HepG2 (cell line): ENCODE measurements around the gene CGNL1. TPM values are rescaled to one million over a fixed set of nuclear protein-coding genes. Genes with fewer than 3 reads are reported as not detected.

Experiments
- ATAC-seq: fragments of 200-7000 bp; cut with Tn5 transposase; 3 replicates; pipeline ENCODE4 v1.9.1; 2020; ENCODE audit warnings: mild to moderate bottlenecking, moderate library complexity
- BruUV-seq: library from RNA; stranded (reverse); fragments of 400-500 nt; replicated peaks from 2 replicates; lab custom pipeline; 2021; lab: Mats Ljungman, UMichigan
- CTCF ChIA-PET: fragments of 300-600 bp; formaldehyde crosslinking; extraction: SDS; loops from one replicate; lab custom pipeline; 2021; ENCODE audit warnings: low total read pairs, inconsistent platforms, low intra/inter-chr PET ratio; lab: Yijun Ruan, JAX
- POLR2A ChIA-PET: fragments of 350-600 bp; sonication (Branson Sonifier 250); formaldehyde crosslinking; loops from one replicate; lab custom pipeline; 2020; ENCODE audit warnings: antibody characterized with exemption, inconsistent platforms; lab: Yijun Ruan, JAX
- DNase-seq: peaks from one replicate; pipeline ENCODE4 v3.0.0-alpha.2; 2015; ENCODE audit warnings: low spot score
- FAIRE-seq: peaks from 3 replicates; lab custom pipeline; 2011; peaks lifted over from hg19 to GRCh38; lab: Jason Lieb, UNC
- H2AFZ ChIP-seq: one replicate; pipeline ENCODE4 v1.6.1; 2011; ENCODE audit warnings: low read length, inconsistent platforms
- H3K27ac ChIP-seq: fragments of 300-600 bp; 3 replicates; pipeline ENCODE4 v1.8.0; 2011; ENCODE audit warnings: mixed run types, mild to moderate bottlenecking, mixed read lengths, low read length, inconsistent platforms; ENCODE audit not compliant: insufficient read depth; ENCODE audit errors: extremely low read length
- H3K27me3 ChIP-seq, 2 experiments: fragments of 200-600 bp in 1 of 2; 2 replicates in 1 of 2; 3 replicates in 1 of 2; pipeline versions ENCODE4 v1.6.0 to v1.8.0; 2011; ENCODE audit warnings: low read length in 2 of 2, mild to moderate bottlenecking in 2 of 2, moderate library complexity in 2 of 2, inconsistent platforms in 1 of 2; ENCODE audit not compliant: insufficient read depth in 2 of 2, control insufficient read depth in 1 of 2
- H3K36me3 ChIP-seq, 2 experiments: fragments of 200-600 bp in 1 of 2; replicated peaks in 1 of 2; 2 replicates in 1 of 2; 3 replicates in 1 of 2; pipeline versions ENCODE4 v1.5.1 to v1.8.0; 2011; ENCODE audit warnings: low read length in 2 of 2, inconsistent platforms in 1 of 2; ENCODE audit not compliant: insufficient read depth in 2 of 2, control insufficient read depth in 1 of 2
- H3K4me1 ChIP-seq: 2 replicates; pipeline ENCODE4 v1.5.1; 2012; ENCODE audit warnings: low read length, inconsistent platforms; ENCODE audit not compliant: insufficient read depth
- H3K4me2 ChIP-seq: 2 replicates; pipeline ENCODE4 v1.6.0; 2011; ENCODE audit warnings: low read depth, low read length, inconsistent platforms
- H3K4me3 ChIP-seq, 3 experiments: fragments of 200-600 bp in 1 of 3; sonication (generic), shearing (Covaris generic) in 1 of 3; replicated peaks in 1 of 3; 2 replicates each; pipeline ENCODE4 v1.5.1; 2011 to 2016; ENCODE audit warnings: low read length in 3 of 3, inconsistent platforms in 2 of 3, low read depth in 2 of 3, mild to moderate bottlenecking in 2 of 3, control low read depth in 1 of 3, mixed read lengths in 1 of 3; ENCODE audit not compliant: insufficient read depth in 1 of 3
- H3K79me2 ChIP-seq: one replicate; pipeline ENCODE4 v1.6.1; 2011; ENCODE audit warnings: low read length, inconsistent platforms; ENCODE audit not compliant: insufficient read depth
- H3K9ac ChIP-seq: 2 replicates; pipeline ENCODE4 v1.6.0; 2011; ENCODE audit warnings: mild to moderate bottlenecking, low read depth, low read length, inconsistent platforms; ENCODE audit not compliant: insufficient read depth
- H3K9me3 ChIP-seq: 2 replicates; pipeline ENCODE4 v1.5.1; 2012; ENCODE audit warnings: mild to moderate bottlenecking, low read length
- H4K20me1 ChIP-seq: 2 replicates; pipeline ENCODE4 v1.6.0; 2011; ENCODE audit warnings: inconsistent platforms, mild to moderate bottlenecking, low read length, moderate library complexity; ENCODE audit not compliant: insufficient read depth
- KAT8 ChIP-seq: IDR thresholded peaks from 2 replicates; pipeline ENCODE4 v1.6.1; 2016; ENCODE audit warnings: missing genetic modification reagents, missing compliant biosample characterization
- NBN ChIP-seq: fragments of 450-650 bp; conservative IDR thresholded peaks from 2 replicates; pipeline ENCODE4 v1.6.1; 2017
- RARG ChIP-seq: sonication (generic); formaldehyde crosslinking; IDR thresholded peaks from 2 replicates; pipeline ENCODE4 v1.4.0; 2020; ENCODE audit warnings: low read depth, mild to moderate bottlenecking, missing genetic modification reagents
- TMF1 ChIP-seq: sonication (generic); formaldehyde crosslinking; IDR thresholded peaks from 2 replicates; pipeline ENCODE4 v1.8.1; 2022; ENCODE audit warnings: low read depth, missing genetic modification reagents
- ZFAT ChIP-seq: sonication (generic); formaldehyde crosslinking; conservative IDR thresholded peaks from 2 replicates; pipeline ENCODE4 v1.8.1; 2023; ENCODE audit warnings: missing genetic modification reagents, inconsistent platforms
- ZNF292 ChIP-seq: sonication (generic); formaldehyde crosslinking; IDR thresholded peaks from 2 replicates; pipeline ENCODE4 v1.8.1; 2022; ENCODE audit warnings: mild to moderate bottlenecking, low read depth, missing genetic modification reagents, borderline replicate concordance
- ZNF430 ChIP-seq: sonication (generic); formaldehyde crosslinking; IDR thresholded peaks from 2 replicates; pipeline ENCODE4 v1.9.0; 2021; ENCODE audit warnings: mild to moderate bottlenecking, missing genetic modification reagents
- ZNF883 ChIP-seq: sonication (generic); formaldehyde crosslinking; IDR thresholded peaks from 2 replicates; pipeline ENCODE4 v1.5.1; 2020; ENCODE audit warnings: mild to moderate bottlenecking, missing genetic modification reagents; ENCODE audit errors: not compliant biosample characterization
- WGBS: methylation state at CpG from one replicate; pipeline ENCODE4 v1.1.6; 2017; ENCODE audit warnings: low lambda C conversion rate; 5-methylcytosine and 5-hydroxymethylcytosine counted together
- in situ Hi-C: cut with HindIII; loops from 2 replicates; pipeline ENCODE4 v1.10.0; 2017; ENCODE audit warnings: low pct_unique_long_range_greater_than_20kb; ENCODE audit not compliant: extremely low pct_ligation_motif_present
- intact Hi-C: fragments of 100-400 bp; cut with micrococcal nuclease; formaldehyde crosslinking; loops from one replicate; pipeline ENCODE4 v1.10.0; 2022; ENCODE audit not compliant: unreplicated experiment
- polyA plus RNA-seq, 8 experiments: library from polyadenylated mRNA; depleted of rRNA in 3 of 8; stranded (reverse) in 7 of 8; unstranded in 1 of 8; fragments of >200 nt; fragmentation: Illumina TruSeq in 4 of 8; extraction: Trizol in 4 of 8; gene quantifications; 2 replicates each; pipeline versions ENCODE4 v1.2.1 to v1.2.3, GENCODE V29; 2011 to 2016; ENCODE audit warnings: low read depth in 4 of 8, missing spikeins in 1 of 8, mixed read lengths in 1 of 8; ENCODE audit not compliant: insufficient read depth in 1 of 8
- total RNA-seq, 5 experiments: library from RNA; depleted of rRNA; stranded (reverse); fragments of >200 nt; fragmentation: Illumina TruSeq; extraction: Trizol; gene quantifications; 2 replicates each; pipeline ENCODE4 v1.2.3, GENCODE V29; 2016; ENCODE audit warnings: low read depth in 1 of 5
- TF ChIP-seq, protein P1 (sequence below): sonication (generic); formaldehyde crosslinking; IDR thresholded peaks from 2 replicates; pipeline ENCODE4 v1.5.0; 2020; ENCODE audit warnings: missing genetic modification reagents
- TF ChIP-seq, protein P2 (sequence below): sonication (generic); formaldehyde crosslinking; IDR thresholded peaks from 2 replicates; pipeline ENCODE4 v1.4.0; 2020; ENCODE audit warnings: mild to moderate bottlenecking, missing genetic modification reagents
- TF ChIP-seq, protein P3 (sequence below): sonication (generic); formaldehyde crosslinking; IDR thresholded peaks from 2 replicates; pipeline ENCODE4 v1.5.0; 2020; ENCODE audit warnings: mild to moderate bottlenecking, missing genetic modification reagents, moderate library complexity
- TF ChIP-seq, protein P4 (sequence below): sonication (generic); formaldehyde crosslinking; IDR thresholded peaks from 2 replicates; pipeline ENCODE4 v1.4.0; 2020; ENCODE audit warnings: low read depth, mild to moderate bottlenecking, missing genetic modification reagents
- TF ChIP-seq, protein P5 (sequence below): sonication (generic); formaldehyde crosslinking; conservative IDR thresholded peaks from 2 replicates; pipeline ENCODE4 v1.4.0; 2020; ENCODE audit warnings: missing genetic modification reagents

Gene CGNL1
- total and polyA plus RNA-seq, 2 of the 13 experiments (the other 11 are each of a cell fraction or from before 2014, with no cell fraction given), result 5.6 to 15.6 TPM

DNA sequence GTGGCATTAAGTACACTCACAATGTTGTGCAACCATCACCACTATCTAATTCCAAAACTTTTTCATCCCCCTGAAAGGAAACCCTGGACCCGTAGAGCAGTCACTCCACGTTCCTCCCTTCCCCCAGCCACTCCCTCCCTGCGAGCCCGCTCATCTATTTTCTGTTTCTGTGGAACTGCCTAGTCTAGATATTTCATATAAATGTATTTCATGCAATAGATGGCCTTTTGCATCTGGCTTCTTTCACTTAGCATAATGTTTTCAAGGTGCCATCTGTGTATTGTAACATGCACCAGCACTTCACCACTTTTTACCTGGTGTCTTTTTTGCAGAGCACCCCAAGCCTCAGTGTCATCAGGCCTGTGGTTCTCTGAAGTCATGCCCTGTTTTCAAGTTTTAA, 10.7 kb downstream of the CGNL1 start:
- no peak for ATAC-seq
- no peaks in the 10 kb centered on the region for H3K36me3 ChIP-seq
- ChIA-PET POLR2A (no interaction called here), CTCF (no interaction called here)
- no TSS peak for BruUV-seq
- no peaks in the 10 kb centered on the region for H3K27me3 ChIP-seq
- no peak overlapping the region for H2AFZ ChIP-seq
- H4K20me1 ChIP-seq, result no peaks in the 10 kb centered on the region
- no peak for FAIRE-seq
- DNase-seq, result no peak
- no peak overlapping the region for H3K9ac ChIP-seq
- peaks cover 17% of the 10 kb centered on the region for H3K79me2 ChIP-seq
- H3K9me3 ChIP-seq, result no peaks in the 10 kb centered on the region
- no peak overlapping the region for H3K27ac ChIP-seq
- intact Hi-C loops, result no loop called here
- TF ChIP-seq, protein P1, sequence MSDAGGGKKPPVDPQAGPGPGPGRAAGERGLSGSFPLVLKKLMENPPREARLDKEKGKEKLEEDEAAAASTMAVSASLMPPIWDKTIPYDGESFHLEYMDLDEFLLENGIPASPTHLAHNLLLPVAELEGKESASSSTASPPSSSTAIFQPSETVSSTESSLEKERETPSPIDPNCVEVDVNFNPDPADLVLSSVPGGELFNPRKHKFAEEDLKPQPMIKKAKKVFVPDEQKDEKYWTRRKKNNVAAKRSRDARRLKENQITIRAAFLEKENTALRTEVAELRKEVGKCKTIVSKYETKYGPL (CRISPR knock-in tag), result no peak
- TF ChIP-seq ZNF292, result no peak
- TF ChIP-seq, all 625 proteins: peak for 0
- Histone ChIP-seq H3K4me3 (no peak overlapping the region), H3K4me2 (no peak overlapping the region), H3K4me1 (peaks cover 63% of the 10 kb centered on the region)
- in situ Hi-C loops, result no loop called here
- 82% methylated on average over 4 of the region's 4 CpGs for WGBS

GRCh38 chr15:57387564-57388076, 11.3 kb downstream of the CGNL1 start:
- in situ Hi-C loops, result no loop called here
- intact Hi-C loops, result no loop called here
- FAIRE-seq, result no peak
- no peak overlapping the region for H2AFZ ChIP-seq
- no peak overlapping the region for H3K9ac ChIP-seq
- DNase-seq, result no peak
- no peak overlapping the region for H3K4me3 ChIP-seq
- CTCF ChIA-PET, result no interaction called here
- H3K27me3 ChIP-seq, result no peaks in the 10 kb centered on the region
- H3K36me3 ChIP-seq, result no peaks in the 10 kb centered on the region
- H3K4me1 ChIP-seq, result peaks cover 63% of the 10 kb centered on the region
- WGBS, result 63% methylated on average over 3 of the region's 3 CpGs
- no peak overlapping the region for H3K27ac ChIP-seq
- BruUV-seq, result no TSS peak
- H3K9me3 ChIP-seq, result no peaks in the 10 kb centered on the region
- peaks cover 16% of the 10 kb centered on the region for H3K79me2 ChIP-seq
- H4K20me1 ChIP-seq, result no peaks in the 10 kb centered on the region
- POLR2A ChIA-PET, result no interaction called here
- no peak for ATAC-seq
- no peak overlapping the region for H3K4me2 ChIP-seq
- TF ChIP-seq ZFAT (CRISPR knock-in tag) (no peak), TMF1 (no peak), ZNF430 (CRISPR knock-in tag) (no peak), ZNF883 (no peak), RARG (no peak), KAT8 (no peak), NBN (no peak)
- TF ChIP-seq, protein P2, sequence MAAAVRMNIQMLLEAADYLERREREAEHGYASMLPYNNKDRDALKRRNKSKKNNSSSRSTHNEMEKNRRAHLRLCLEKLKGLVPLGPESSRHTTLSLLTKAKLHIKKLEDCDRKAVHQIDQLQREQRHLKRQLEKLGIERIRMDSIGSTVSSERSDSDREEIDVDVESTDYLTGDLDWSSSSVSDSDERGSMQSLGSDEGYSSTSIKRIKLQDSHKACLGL (CRISPR knock-in tag), result no peak
- TF ChIP-seq, protein P3, sequence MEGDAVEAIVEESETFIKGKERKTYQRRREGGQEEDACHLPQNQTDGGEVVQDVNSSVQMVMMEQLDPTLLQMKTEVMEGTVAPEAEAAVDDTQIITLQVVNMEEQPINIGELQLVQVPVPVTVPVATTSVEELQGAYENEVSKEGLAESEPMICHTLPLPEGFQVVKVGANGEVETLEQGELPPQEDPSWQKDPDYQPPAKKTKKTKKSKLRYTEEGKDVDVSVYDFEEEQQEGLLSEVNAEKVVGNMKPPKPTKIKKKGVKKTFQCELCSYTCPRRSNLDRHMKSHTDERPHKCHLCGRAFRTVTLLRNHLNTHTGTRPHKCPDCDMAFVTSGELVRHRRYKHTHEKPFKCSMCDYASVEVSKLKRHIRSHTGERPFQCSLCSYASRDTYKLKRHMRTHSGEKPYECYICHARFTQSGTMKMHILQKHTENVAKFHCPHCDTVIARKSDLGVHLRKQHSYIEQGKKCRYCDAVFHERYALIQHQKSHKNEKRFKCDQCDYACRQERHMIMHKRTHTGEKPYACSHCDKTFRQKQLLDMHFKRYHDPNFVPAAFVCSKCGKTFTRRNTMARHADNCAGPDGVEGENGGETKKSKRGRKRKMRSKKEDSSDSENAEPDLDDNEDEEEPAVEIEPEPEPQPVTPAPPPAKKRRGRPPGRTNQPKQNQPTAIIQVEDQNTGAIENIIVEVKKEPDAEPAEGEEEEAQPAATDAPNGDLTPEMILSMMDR (CRISPR knock-in tag), result no peak
- TF ChIP-seq, protein P4, sequence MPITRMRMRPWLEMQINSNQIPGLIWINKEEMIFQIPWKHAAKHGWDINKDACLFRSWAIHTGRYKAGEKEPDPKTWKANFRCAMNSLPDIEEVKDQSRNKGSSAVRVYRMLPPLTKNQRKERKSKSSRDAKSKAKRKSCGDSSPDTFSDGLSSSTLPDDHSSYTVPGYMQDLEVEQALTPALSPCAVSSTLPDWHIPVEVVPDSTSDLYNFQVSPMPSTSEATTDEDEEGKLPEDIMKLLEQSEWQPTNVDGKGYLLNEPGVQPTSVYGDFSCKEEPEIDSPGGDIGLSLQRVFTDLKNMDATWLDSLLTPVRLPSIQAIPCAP (CRISPR knock-in tag), result no peak
- TF ChIP-seq, protein P5, sequence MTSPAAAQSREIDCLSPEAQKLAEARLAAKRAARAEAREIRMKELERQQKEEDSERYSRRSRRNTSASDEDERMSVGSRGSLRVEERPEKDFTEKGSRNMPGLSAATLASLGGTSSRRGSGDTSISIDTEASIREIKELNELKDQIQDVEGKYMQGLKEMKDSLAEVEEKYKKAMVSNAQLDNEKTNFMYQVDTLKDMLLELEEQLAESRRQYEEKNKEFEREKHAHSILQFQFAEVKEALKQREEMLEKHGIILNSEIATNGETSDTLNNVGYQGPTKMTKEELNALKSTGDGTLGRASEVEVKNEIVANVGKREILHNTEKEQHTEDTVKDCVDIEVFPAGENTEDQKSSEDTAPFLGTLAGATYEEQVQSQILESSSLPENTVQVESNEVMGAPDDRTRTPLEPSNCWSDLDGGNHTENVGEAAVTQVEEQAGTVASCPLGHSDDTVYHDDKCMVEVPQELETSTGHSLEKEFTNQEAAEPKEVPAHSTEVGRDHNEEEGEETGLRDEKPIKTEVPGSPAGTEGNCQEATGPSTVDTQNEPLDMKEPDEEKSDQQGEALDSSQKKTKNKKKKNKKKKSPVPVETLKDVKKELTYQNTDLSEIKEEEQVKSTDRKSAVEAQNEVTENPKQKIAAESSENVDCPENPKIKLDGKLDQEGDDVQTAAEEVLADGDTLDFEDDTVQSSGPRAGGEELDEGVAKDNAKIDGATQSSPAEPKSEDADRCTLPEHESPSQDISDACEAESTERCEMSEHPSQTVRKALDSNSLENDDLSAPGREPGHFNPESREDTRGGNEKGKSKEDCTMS (CRISPR knock-in tag), result no peak
